Measurements from ENCODE around the gene PTPRD. TPM values are rescaled to one million over a fixed set of nuclear protein-coding genes. Genes with fewer than 3 reads are reported as not detected.

Gene PTPRD
- total RNA-seq, 1 donor from 2014 or later, result 139 TPM

DNA sequence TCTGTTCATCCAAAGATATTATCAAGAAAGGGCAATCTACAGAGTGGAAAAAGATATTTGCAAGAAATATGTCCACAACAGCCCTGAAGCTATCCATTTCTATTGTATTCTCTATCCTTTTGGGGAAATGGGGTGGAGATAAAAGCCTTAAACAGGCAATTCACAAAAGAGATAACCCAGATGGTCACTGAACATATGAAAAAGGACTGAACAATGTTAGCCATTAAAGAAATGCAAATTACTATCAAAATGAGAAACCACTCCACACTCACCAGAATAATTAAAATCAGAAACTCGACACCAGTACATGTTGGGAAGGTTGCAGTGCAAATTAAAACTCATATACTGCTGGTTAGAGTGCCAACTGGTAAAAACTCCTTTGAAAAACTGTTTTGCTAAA, 1858.1 kb downstream of the PTPRD start:
- Mint-ChIP-seq H3K4me3 (no peak overlapping the region), H3K4me1 (peaks cover 44% of the 10 kb centered on the region), H3K36me3 (ENCODE audit: low read depth) (peaks cover 7% of the 10 kb centered on the region), H3K9me3 (peaks cover 2% of the 10 kb centered on the region), H3K27ac (ENCODE audit: unreplicated experiment) (no peak overlapping the region), H3K27me3 (ENCODE audit: low read depth) (no peaks in the 10 kb centered on the region)
- no peak for DNase-seq (ENCODE audit: low read depth, low spot score)
- TF ChIP-seq CTCF (conservative IDR thresholded peaks at IDR 0.05), result no peak

DNA sequence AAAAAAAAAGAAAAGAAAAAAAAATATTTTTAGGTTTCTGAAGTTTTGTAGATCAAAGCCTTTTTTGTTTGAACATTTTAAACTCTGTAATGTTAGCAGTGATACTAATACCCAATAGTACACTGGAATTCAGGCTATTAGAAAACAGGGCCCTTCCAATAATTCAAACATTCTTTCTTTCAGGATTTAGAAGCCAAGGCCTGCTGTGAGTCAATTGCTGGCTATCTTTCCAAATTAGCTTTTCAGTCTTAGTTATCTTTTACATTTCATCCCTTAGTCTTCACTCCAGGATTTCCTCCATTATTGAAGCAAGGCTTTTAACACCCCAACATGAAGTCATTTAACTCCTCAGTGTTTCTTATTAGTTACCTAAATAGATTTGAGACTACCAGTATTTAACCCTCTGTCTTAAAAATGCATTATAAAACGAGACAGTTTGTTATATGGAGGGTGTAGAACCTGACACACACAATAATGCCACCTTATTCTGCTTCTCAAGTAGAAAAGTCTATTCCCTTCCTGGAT, 1861.3 kb downstream of the PTPRD start:
- Mint-ChIP-seq H3K4me1 (peaks cover 47% of the 10 kb centered on the region), H3K27ac (ENCODE audit: unreplicated experiment) (peak overlapping the region; percentile 87), H3K36me3 (ENCODE audit: low read depth) (peaks cover 3% of the 10 kb centered on the region), H3K4me3 (no peak overlapping the region), H3K27me3 (ENCODE audit: low read depth) (no peaks in the 10 kb centered on the region), H3K9me3 (peaks cover 2% of the 10 kb centered on the region)
- no peak for TF ChIP-seq CTCF (conservative IDR thresholded peaks at IDR 0.05)
- no peak for DNase-seq (ENCODE audit: low read depth, low spot score)

GRCh38 chr9:8750639-8751051, 1862.2 kb downstream of the PTPRD start:
- no peak for DNase-seq (ENCODE audit: low read depth, low spot score)
- peaks cover 42% of the 10 kb centered on the region for H3K4me1 Mint-ChIP-seq
- no peak for TF ChIP-seq CTCF (conservative IDR thresholded peaks at IDR 0.05)
- no peaks in the 10 kb centered on the region for H3K27me3 Mint-ChIP-seq (ENCODE audit: low read depth)
- no peaks in the 10 kb centered on the region for H3K9me3 Mint-ChIP-seq
- peaks cover 3% of the 10 kb centered on the region for H3K36me3 Mint-ChIP-seq (ENCODE audit: low read depth)
- H3K27ac Mint-ChIP-seq (ENCODE audit: unreplicated experiment), result peak overlapping the region; percentile 44
- peak overlapping the region; percentile 21 for H3K4me3 Mint-ChIP-seq

- no peaks in the 10 kb centered on the region for H3K36me3 Mint-ChIP-seq (ENCODE audit: low read depth)
- H3K27me3 Mint-ChIP-seq (ENCODE audit: low read depth), result no peaks in the 10 kb centered on the region
- H3K9me3 Mint-ChIP-seq, result no peaks in the 10 kb centered on the region
- no peak overlapping the region for H3K4me3 Mint-ChIP-seq
- H3K27ac Mint-ChIP-seq (ENCODE audit: unreplicated experiment), result no peak overlapping the region
- no peak for DNase-seq (ENCODE audit: low read depth, low spot score)
- TF ChIP-seq CTCF (conservative IDR thresholded peaks at IDR 0.05), result no peak
- H3K4me1 Mint-ChIP-seq, result peaks cover 17% of the 10 kb centered on the region
Measured at GRCh38 chr9:8745347-8745746, 1867.5 kb downstream of the PTPRD start.

GRCh38 chr9:8738945-8739344, 1873.9 kb downstream of the PTPRD start:
- peak overlapping the region; percentile 81 for H3K27ac Mint-ChIP-seq (ENCODE audit: unreplicated experiment)
- peaks cover 3% of the 10 kb centered on the region for H3K9me3 Mint-ChIP-seq
- TF ChIP-seq CTCF (conservative IDR thresholded peaks at IDR 0.05), result no peak
- DNase-seq (ENCODE audit: low read depth, low spot score), result no peak
- no peaks in the 10 kb centered on the region for H3K27me3 Mint-ChIP-seq (ENCODE audit: low read depth)
- no peaks in the 10 kb centered on the region for H3K36me3 Mint-ChIP-seq (ENCODE audit: low read depth)
- no peak overlapping the region for H3K4me3 Mint-ChIP-seq
- peaks cover 38% of the 10 kb centered on the region for H3K4me1 Mint-ChIP-seq

Data from neural crest cell (in vitro differentiated cells).